SU-DHL-6 (cell line): ENCODE measurements around the gene MAPK10.

Source experiments
- CTCF ChIP-seq: fragments of 200-600 bp; sonication (generic); IDR thresholded peaks from one replicate; pipeline ENCODE4 v1.5.1; 2017; ENCODE audit warnings: antibody characterized with exemption, mild to moderate bottlenecking, low read length, moderate library complexity; ENCODE audit not compliant: insufficient read depth, poor library complexity, severe bottlenecking
- EZH2phosphoT487 ChIP-seq: fragments of 200-600 bp; sonication (generic), shearing (Covaris generic); conservative IDR thresholded peaks from 2 replicates; pipeline ENCODE4 v1.6.1; 2018; ENCODE audit warnings: mild to moderate bottlenecking, antibody characterized with exemption, low read length, moderate library complexity, mixed read lengths

GRCh38 chr4:86398187-86398586 is 38.3 kb upstream of the MAPK10 start:
- TF ChIP-seq EZH2phosphoT487 (no peak), CTCF (no peak)
